OCI-LY1 (cell line): ENCODE measurements around the gene INSR.

Source experiments
- H2AFZ ChIP-seq: fragments of 200-600 bp; sonication (generic), shearing (Covaris generic); 2 replicates; pipeline ENCODE4 v1.6.0; 2014; ENCODE audit warnings: antibody characterized with exemption, mild to moderate bottlenecking, low read length
- H3F3A ChIP-seq: fragments of 200-600 bp; sonication (generic), shearing (Covaris generic); 2 replicates; pipeline ENCODE4 v1.6.0; 2014; ENCODE audit warnings: mild to moderate bottlenecking, antibody characterized with exemption, low read length, moderate library complexity; ENCODE audit not compliant: insufficient read depth
- H3K27ac ChIP-seq: fragments of 200-600 bp; sonication (generic); 2 replicates; pipeline ENCODE4 v1.5.1; 2014; ENCODE audit warnings: low read length, mixed run types, mild to moderate bottlenecking, low read depth; ENCODE audit not compliant: poor library complexity, severe bottlenecking
- H3K27me3 ChIP-seq: fragments of 200-600 bp; sonication (generic); 2 replicates; pipeline ENCODE4 v1.6.0; 2014; ENCODE audit warnings: antibody characterized with exemption, mild to moderate bottlenecking, low read length, moderate library complexity; ENCODE audit not compliant: insufficient read depth
- H3K36me3 ChIP-seq: fragments of 200-600 bp; sonication (generic); 2 replicates; pipeline ENCODE4 v1.6.1; 2014; ENCODE audit warnings: mild to moderate bottlenecking, antibody characterized with exemption, low read length, moderate library complexity, mixed read lengths; ENCODE audit not compliant: insufficient read depth
- H3K4me1 ChIP-seq: fragments of 200-600 bp; sonication (generic); 2 replicates; pipeline ENCODE4 v1.5.1; 2014; ENCODE audit warnings: mild to moderate bottlenecking, low read length, moderate library complexity; ENCODE audit not compliant: insufficient read depth, severe bottlenecking
- H3K4me2 ChIP-seq: fragments of 200-600 bp; sonication (generic), shearing (Covaris generic); 2 replicates; pipeline ENCODE4 v1.6.1; 2014; ENCODE audit warnings: low read length
- H3K4me3 ChIP-seq: fragments of 200-600 bp; sonication (generic); 2 replicates; pipeline ENCODE4 v1.5.1; 2014; ENCODE audit warnings: low read length, low read depth, mild to moderate bottlenecking, mixed read lengths; ENCODE audit not compliant: poor library complexity, severe bottlenecking
- H3K79me2 ChIP-seq: fragments of 200-600 bp; shearing (Covaris generic); 2 replicates; pipeline ENCODE4 v1.6.1; 2016; ENCODE audit warnings: mixed run types, low read length, mixed read lengths; ENCODE audit not compliant: insufficient read depth
- H3K9ac ChIP-seq: fragments of 200-600 bp; sonication (generic), shearing (Covaris generic); 2 replicates; pipeline ENCODE4 v1.6.1; 2014; ENCODE audit warnings: mild to moderate bottlenecking, low read length, mixed read lengths
- H3K9me2 ChIP-seq: fragments of 200-600 bp; sonication (generic), shearing (Covaris generic); 2 replicates; pipeline ENCODE4 v1.6.1; 2014; ENCODE audit warnings: low read depth, mild to moderate bottlenecking, low read length, mixed read lengths
- H3K9me3 ChIP-seq: fragments of 200-600 bp; shearing (Covaris generic); 2 replicates; pipeline ENCODE4 v1.6.1; 2014; ENCODE audit warnings: low read length, mixed read lengths
- H4K20me1 ChIP-seq: fragments of 200-600 bp; sonication (generic), shearing (Covaris generic); 2 replicates; pipeline ENCODE4 v1.6.0; 2016; ENCODE audit warnings: mild to moderate bottlenecking, low read length; ENCODE audit not compliant: insufficient read depth
- CTCF ChIP-seq: fragments of 200-600 bp; sonication (generic), shearing (Covaris generic); IDR thresholded peaks from 2 replicates; pipeline ENCODE4 v1.5.1; 2017; ENCODE audit warnings: mild to moderate bottlenecking, antibody characterized with exemption, low read length, moderate library complexity, mixed read lengths
- EZH2 ChIP-seq: fragments of 200-600 bp; sonication (generic), shearing (Covaris generic); IDR thresholded peaks from 2 replicates; pipeline ENCODE4 v1.8.0; 2017; ENCODE audit warnings: borderline replicate concordance, mixed run types, mild to moderate bottlenecking, antibody characterized with exemption, low read length, moderate library complexity, mixed read lengths

The INSR gene

GRCh38 chr19:7230826-7231225, 63.4 kb downstream of the INSR start:
- H3K36me3 ChIP-seq: no peaks in the 10 kb centered on the region; the same call in 1 of the 2 replicates
- no peak overlapping the region for H2AFZ ChIP-seq
- no peak overlapping the region for H3K27ac ChIP-seq
- no peaks in the 10 kb centered on the region for H3K9me2 ChIP-seq
- H3K4me1 ChIP-seq: peaks cover 17% of the 10 kb centered on the region
- no peak overlapping the region for H3K4me2 ChIP-seq
- no peak for TF ChIP-seq CTCF
- no peak for TF ChIP-seq EZH2
- H3K9ac ChIP-seq: no peak overlapping the region
- no peaks in the 10 kb centered on the region for H3K9me3 ChIP-seq
- H4K20me1 ChIP-seq: no peaks in the 10 kb centered on the region
- no peaks in the 10 kb centered on the region for H3K79me2 ChIP-seq
- no peaks in the 10 kb centered on the region; the same call in 1 of the 2 replicates for H3F3A ChIP-seq
- no peaks in the 10 kb centered on the region for H3K27me3 ChIP-seq
- no peak overlapping the region for H3K4me3 ChIP-seq

- TF ChIP-seq CTCF (no peak), EZH2 (no peak)
- Histone ChIP-seq H3K4me3 (no peak overlapping the region), H4K20me1 (no peaks in the 10 kb centered on the region), H3K9me3 (no peaks in the 10 kb centered on the region), H3K27me3 (no peaks in the 10 kb centered on the region), H3K36me3 (no peaks in the 10 kb centered on the region; the same call in 1 of the 2 replicates), H3K27ac (no peak overlapping the region), H3K9ac (no peak overlapping the region), H3K9me2 (no peaks in the 10 kb centered on the region), H3K4me1 (peaks cover 24% of the 10 kb centered on the region), H3K4me2 (no peak overlapping the region), H3K79me2 (no peaks in the 10 kb centered on the region), H2AFZ (no peak overlapping the region), H3F3A (no peaks in the 10 kb centered on the region; the same call in 1 of the 2 replicates)
Observed at GRCh38 chr19:7229735-7230134, 64.5 kb downstream of the INSR start.

- Histone ChIP-seq H3K4me2 (no peak overlapping the region), H3K79me2 (no peaks in the 10 kb centered on the region), H3K27ac (no peak overlapping the region)
Observed at GRCh38 chr19:7228935-7229541, 65.2 kb downstream of the INSR start.

More at GRCh38 chr19:7228935-7229541, 65.2 kb downstream of the INSR start:
- Histone ChIP-seq H3K4me3 (no peak overlapping the region), H2AFZ (no peak overlapping the region), H3F3A (no peaks in the 10 kb centered on the region; the same call in 1 of the 2 replicates), H3K9ac (no peak overlapping the region), H3K9me3 (no peaks in the 10 kb centered on the region), H3K27me3 (no peaks in the 10 kb centered on the region), H3K36me3 (no peaks in the 10 kb centered on the region; the same call in 1 of the 2 replicates), H4K20me1 (no peaks in the 10 kb centered on the region), H3K4me1 (peaks cover 31% of the 10 kb centered on the region), H3K9me2 (no peaks in the 10 kb centered on the region)
- TF ChIP-seq EZH2 (no peak), CTCF (no peak)
